GM19397 (cell line): ENCODE measurements around the gene WDR18.

Experiments used
- ATAC-seq: cut with Tn5 transposase; IDR thresholded peaks from one replicate; pipeline ENCODE4 v1.9.1; 2021; ENCODE audit warnings: mild to moderate bottlenecking, moderate library complexity; ENCODE audit not compliant: unreplicated experiment

Gene WDR18

DNA sequence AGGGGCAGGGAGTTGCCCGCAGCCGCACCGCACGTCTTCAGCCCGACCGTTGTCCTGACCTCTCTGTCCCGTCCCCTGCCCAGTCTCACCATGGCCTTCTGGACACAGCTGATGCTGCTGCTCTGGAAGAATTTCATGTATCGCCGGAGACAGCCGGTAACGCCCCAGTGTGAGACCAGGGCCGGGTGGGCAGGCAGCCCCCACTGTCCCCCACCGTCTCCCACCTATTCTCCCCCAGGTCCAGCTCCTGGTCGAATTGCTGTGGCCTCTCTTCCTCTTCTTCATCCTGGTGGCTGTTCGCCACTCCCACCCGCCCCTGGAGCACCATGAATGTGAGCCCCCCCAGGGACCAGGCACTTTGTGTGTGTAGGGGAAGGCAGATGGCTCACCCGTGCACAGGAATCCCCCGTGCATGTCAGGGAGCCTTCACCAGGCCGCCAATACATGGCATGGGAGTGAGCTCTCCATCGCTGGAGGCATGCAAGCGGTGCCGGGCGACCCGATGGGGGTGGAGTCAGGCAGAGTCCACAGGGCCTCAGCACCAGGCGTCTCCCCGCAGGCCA, 57.2 kb downstream of the WDR18 start:
- ATAC-seq = no peak

GRCh38 chr19:1041835-1042685, 57.9 kb downstream of the WDR18 start:
- ATAC-seq = no peak

DNA sequence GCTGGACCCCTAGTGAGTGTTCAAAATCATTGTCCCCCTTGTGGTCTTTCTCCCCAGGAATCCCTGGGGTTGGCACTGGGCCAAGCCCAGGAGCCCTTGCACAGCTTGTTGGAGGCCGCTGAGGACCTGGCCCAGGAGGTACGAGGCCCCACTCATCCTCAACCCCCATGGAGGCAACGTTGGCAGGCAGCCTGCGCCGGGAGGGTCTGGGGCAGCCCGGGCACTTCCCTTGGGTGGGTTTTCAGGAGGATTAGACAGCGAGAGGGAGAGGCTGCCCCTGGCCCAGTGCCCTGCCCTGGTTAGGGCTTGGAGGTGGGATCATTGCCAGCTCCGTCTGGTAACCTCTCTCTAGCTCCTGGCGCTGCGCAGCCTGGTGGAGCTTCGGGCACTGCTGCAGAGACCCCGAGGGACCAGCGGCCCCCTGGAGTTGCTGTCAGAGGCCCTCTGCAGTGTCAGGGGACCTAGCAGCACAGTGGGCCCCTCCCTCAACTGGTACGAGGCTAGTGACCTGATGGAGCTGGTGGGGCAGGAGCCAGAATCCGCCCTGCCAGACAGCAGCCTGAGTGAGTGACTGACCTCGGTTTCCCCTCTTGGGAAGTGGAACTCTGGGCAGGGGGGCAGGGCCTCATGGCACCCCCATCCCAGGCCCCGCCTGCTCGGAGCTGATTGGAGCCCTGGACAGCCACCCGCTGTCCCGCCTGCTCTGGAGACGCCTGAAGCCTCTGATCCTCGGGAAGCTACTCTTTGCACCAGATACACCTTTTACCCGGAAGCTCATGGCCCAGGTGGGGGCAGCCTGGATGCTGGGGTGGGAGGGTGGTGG, 58.8 kb downstream of the WDR18 start:
- no peak for ATAC-seq
